Tibial nerve (tissue), 4 donors: ENCODE data around the gene ZFAND6.

Experiments used
- EP300 ChIP-seq, 2 donors: sonication (generic); formaldehyde crosslinking; IDR thresholded peaks; one replicate each; pipeline ENCODE4 v1.6.1; 2017; ENCODE audit warnings: antibody characterized with exemption in 2 of 2, mild to moderate bottlenecking in 1 of 2
- POLR2A ChIP-seq, 2 donors: fragments of 450-650 bp; IDR thresholded peaks; one replicate each; pipeline ENCODE4 v1.6.1; 2017; ENCODE audit warnings: antibody characterized with exemption in 2 of 2, mild to moderate bottlenecking in 2 of 2, moderate library complexity in 2 of 2
- TF ChIP-seq, protein P1 (sequence below), 5 experiments: fragments of 200-600 bp in 3 of 5; fragments of 450-650 bp in 2 of 5; sonication (generic) in 3 of 5; IDR thresholded peaks; one replicate each; pipeline ENCODE4 v1.5.1; 2016 to 2019; ENCODE audit warnings: antibody characterized with exemption in 5 of 5, mild to moderate bottlenecking in 3 of 5, moderate library complexity in 2 of 5

DNA sequence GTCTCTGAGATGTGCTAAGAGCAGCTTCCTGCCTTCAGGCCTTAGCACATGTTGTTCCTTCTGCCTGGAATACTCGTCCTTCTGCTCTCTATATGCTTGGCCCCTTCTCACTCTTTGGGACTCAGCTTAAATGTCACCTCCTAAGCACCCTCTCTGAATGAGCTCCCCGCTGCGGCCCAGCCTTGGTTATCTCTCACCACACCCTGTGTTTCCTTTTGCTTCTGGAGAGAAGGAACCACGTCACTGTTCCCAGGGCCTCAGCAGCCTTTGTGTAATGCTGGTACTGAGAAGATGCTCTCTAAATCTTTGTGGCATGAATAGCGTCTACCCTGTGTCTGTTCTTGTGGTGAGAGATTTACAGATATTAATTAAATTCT is 95.5 kb downstream of the ZFAND6 start:
- TF ChIP-seq POLR2A (IDR thresholded peaks at IDR 0.05) (no peak), EP300 (IDR thresholded peaks at IDR 0.05) (no peak)
- TF ChIP-seq, protein P1, sequence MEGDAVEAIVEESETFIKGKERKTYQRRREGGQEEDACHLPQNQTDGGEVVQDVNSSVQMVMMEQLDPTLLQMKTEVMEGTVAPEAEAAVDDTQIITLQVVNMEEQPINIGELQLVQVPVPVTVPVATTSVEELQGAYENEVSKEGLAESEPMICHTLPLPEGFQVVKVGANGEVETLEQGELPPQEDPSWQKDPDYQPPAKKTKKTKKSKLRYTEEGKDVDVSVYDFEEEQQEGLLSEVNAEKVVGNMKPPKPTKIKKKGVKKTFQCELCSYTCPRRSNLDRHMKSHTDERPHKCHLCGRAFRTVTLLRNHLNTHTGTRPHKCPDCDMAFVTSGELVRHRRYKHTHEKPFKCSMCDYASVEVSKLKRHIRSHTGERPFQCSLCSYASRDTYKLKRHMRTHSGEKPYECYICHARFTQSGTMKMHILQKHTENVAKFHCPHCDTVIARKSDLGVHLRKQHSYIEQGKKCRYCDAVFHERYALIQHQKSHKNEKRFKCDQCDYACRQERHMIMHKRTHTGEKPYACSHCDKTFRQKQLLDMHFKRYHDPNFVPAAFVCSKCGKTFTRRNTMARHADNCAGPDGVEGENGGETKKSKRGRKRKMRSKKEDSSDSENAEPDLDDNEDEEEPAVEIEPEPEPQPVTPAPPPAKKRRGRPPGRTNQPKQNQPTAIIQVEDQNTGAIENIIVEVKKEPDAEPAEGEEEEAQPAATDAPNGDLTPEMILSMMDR (IDR thresholded peaks at IDR 0.05), result no peak
